ENCODE data around the gene C16orf87.

- TF ChIP-seq CTCF (tag by site-specific recombination; IDR thresholded peaks at IDR 0.05), result no peak
- TF ChIP-seq REST (tag by site-specific recombination; IDR thresholded peaks at IDR 0.05), result no peak
- TF ChIP-seq ZNF274 (IDR thresholded peaks at IDR 0.05; ENCODE audit: low read length), result no peak
- no peak for TF ChIP-seq ZNF274 (tag by site-specific recombination; IDR thresholded peaks at IDR 0.05; ENCODE audit: borderline replicate concordance)
- TF ChIP-seq ZFHX2 (tag by site-specific recombination; conservative IDR thresholded peaks at IDR 0.05), result no peak
- TF ChIP-seq HOXC10 (CRISPR knock-in tag; IDR thresholded peaks at IDR 0.05), result no peak
These were observed 33.5 kb downstream of the C16orf87 start for GRCh38 chr16:46797501-46797900.

All from HEK293 (cell line).